GM21723 (cell line): ENCODE results near the gene LIN7B.
"Not testable (repeated sequence)": the region's sequence is repeated elsewhere in the genome, so short reads cannot be mapped to it uniquely, and the experiment has no call there.

ENCODE experiments used
- ATAC-seq: cut with Tn5 transposase; IDR thresholded peaks from one replicate; pipeline ENCODE4 v1.9.1; 2021; ENCODE audit warnings: mild to moderate bottlenecking, moderate library complexity; ENCODE audit not compliant: unreplicated experiment

LIN7B gene

GRCh38 chr19:49118565-49119410, 4.6 kb downstream of the LIN7B start, which contains the start of gene C19orf73:
TSS of gene C19orf73 (minus strand) at chr19:49119143. CDS start at chr19:49119022, 121 bp downstream.
- peak; percentile 71 for ATAC-seq

DNA sequence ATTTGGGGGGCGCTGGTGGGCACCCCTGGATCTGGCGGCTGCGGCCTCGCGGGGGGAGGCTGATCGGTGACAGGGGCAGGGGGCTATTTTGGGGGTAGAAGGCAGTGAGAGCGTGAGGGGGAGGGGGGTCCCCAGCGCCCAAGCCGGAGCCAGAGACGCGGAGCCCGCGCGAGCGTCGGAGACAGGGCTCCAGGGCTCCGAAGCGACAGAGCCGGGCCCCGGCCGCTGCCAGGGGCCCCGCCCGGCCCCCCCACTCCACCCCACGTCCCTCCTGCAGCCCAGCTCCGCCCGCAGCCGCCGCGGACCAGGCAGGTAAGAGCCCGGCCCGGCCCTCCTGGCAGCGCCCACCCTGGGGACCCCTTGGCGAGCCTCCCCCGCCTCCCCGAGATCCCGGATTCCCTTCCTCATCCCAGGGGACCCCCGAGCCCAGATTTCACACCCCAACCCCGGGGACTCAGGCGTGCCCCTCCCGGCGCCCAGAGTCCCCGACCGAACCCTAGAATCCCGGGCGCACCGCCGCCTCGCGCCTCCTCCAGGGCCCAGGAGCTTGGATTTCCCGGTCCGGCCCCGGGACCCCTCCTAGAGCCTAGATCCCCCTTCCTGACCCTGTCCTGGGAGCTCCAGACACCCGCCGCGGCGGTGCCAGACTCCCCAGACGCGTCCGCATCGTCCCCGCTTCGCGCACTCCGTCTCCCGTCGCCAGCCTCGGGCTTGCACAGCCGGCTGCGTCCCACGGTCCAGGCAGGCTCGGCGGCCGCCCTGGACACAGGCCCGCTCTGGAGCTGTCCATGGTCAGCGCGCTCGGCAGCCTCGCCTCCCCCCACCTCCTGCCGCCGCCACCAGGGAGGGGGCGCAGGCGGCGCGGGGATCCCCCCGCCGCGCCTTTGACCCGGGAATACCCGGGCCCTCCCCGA, 5.5 kb downstream of the LIN7B start, which contains the start of gene PPFIA3:
Gene PPFIA3 (plus strand): TSS at position 134 of the 914 bp plus-strand sequence. CDS start 8,330 bp downstream, outside the sequence.
- no peak for ATAC-seq

- ATAC-seq, result no peak
Observed at GRCh38 chr19:49120325-49120683, 6.1 kb downstream of the LIN7B start.

GRCh38 chr19:49120868-49121267, 6.7 kb downstream of the LIN7B start:
- ATAC-seq, result no peak

- not testable (repeated sequence) for ATAC-seq
Observed at GRCh38 chr19:49121841-49122240, 7.7 kb downstream of the LIN7B start.

DNA sequence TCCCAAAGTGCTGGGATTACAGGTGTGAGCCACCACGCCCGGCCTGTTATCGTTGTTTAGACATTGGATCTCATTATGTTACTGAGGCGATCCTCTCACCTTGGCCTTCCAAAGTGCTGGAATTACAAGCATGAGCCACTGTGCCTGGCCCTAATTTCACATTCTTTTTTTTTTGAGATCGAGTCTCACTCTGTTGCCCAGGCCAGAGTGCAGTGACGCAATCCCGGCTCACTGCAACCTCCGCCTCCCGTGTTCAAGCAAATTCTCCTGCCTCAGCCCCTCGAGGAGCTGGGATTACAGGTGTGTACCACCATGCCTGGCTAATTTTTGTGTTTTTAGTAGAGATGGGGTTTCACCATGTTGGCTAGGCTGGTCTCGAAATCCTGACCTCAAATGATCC, 9.1 kb downstream of the LIN7B start:
- not testable (repeated sequence) for ATAC-seq

GRCh38 chr19:49125025-49125731, 11.0 kb downstream of the LIN7B start:
- ATAC-seq, result no peak

GRCh38 chr19:49126575-49126974, 12.4 kb downstream of the LIN7B start:
- no peak for ATAC-seq

- not testable (repeated sequence) for ATAC-seq
Observed at GRCh38 chr19:49127225-49127624, 13.1 kb downstream of the LIN7B start.

- ATAC-seq, result peak; percentile 85
Observed at GRCh38 chr19:49127674-49128544, 13.7 kb downstream of the LIN7B start.

DNA sequence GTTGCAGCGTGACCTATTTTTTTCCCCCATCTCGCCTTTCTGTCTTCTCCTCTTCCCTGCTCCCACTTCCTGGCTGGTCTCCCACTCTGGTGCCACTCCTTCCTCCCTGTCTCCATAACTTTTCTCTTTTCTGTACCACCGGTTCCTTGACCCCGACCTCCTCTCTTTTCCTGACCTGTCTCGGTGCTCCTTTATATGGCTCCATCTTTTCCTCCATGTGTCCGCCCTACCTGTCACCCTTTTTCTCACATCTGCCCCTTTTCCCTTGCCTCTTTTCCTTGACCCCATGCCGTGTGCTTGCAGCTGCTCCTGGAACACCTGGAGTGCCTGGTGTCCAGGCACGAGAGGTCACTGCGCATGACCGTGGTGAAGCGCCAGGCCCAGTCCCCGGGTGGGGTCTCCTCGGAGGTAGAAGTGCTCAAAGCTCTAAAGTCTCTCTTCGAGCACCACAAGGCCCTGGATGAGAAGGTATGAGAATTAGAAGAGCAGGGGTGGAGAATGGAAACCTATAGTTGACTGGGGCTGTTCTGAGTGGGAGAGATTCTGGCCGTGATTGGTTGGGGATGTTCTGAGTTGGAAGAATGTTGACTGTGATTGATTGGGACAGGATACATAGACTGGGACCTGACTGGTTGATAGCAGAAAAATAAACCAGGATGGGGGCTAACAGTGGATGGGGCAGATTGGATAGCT, 14.5 kb downstream of the LIN7B start:
- no peak for ATAC-seq

DNA sequence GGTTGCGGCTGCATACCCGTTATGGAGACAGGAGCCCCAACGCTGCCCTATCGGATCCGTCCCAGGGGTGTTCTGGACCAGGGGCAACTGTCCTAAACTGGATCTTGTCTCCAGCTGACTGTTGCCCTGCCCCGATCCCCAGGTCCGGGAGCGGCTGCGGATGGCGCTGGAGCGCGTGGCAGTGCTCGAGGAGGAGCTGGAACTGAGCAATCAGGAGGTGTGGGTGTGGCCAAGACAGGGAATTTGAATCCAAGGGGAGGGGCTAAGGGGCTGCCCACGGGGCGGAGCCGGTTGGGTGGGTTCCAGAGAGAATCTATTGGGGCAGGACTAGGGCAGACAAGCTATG, 15.0 kb downstream of the LIN7B start:
- ATAC-seq, result no peak

DNA sequence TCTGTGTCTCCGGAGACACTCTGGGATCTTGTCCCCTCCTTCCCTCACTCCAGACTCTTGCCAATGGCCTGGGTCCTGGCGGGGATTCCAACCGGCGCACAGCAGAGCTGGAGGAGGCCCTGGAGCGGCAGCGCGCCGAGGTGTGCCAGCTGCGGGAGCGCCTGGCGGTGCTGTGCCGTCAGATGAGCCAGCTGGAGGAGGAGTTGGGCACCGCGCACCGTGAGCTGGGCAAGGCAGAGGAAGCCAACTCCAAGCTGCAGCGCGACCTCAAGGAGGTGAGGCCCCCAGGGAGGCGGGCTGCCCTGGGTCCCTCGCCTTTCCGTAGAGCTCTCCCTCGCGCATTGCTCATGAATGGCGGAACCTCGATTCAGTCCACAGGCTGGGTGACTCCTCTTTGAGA, 16.2 kb downstream of the LIN7B start:
- no peak for ATAC-seq

DNA sequence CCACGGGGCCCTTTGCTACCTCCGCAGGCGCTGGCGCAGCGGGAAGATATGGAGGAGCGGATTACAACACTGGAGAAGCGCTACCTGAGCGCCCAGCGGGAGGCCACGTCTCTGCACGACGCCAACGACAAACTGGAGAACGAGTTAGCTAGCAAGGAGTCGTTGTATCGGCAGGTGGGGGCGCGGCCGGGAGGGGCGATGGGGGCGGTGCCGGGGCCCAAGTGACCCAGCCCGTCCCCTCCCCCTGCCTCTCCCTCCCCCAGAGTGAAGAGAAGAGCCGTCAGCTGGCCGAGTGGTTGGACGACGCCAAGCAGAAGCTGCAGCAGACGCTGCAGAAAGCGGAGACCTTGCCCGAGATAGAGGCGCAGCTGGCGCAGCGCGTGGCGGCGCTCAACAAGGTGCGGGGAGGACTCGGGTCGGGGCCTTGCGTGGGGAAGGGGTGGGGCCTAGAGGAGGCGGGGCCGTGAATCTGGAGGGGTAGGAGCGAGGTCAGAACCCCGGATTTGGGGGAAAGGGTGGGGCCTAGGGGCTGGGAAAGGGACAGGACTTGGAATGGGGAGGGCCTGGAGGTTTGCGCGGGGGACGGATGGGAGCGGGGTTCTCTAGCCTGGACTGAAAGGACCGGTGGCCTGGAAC, 18.9 kb downstream of the LIN7B start:
- no peak for ATAC-seq

DNA sequence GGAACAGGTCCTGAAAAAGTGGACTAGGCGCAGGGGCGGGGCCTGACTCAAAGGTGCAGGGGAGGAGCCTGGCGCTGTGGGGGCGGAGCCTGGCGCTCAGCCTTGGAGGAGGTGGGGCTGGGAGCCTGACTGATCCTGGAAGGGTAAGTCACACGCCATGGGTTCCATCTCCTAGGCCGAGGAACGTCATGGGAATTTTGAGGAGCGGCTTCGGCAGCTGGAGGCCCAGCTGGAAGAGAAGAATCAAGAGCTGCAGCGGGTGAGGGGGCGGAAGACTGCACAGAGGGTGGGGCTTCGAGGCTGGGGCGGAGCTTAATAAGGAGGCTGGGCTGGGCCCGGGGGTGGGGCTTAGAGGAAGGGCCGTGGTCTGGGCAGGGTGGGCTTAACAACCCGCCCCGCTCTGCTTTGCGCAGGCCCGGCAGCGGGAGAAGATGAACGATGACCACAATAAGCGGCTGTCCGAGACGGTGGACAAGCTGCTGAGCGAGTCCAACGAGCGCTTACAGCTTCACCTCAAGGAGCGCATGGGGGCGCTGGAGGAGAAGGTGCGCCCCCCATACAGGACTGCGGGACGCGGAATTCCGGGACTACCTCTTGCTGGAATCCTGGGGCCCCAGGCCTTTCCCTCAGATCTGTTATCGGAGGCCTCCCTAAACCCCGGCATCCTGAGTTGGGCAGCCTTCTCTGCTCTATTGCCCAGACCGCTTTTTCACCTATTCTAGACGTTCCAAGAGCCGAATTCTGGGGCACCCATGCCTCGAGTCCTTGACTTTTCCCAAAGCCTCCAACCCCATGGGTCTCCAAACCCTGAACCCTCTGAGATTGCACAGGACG, 19.7 kb downstream of the LIN7B start:
- no peak for ATAC-seq

DNA sequence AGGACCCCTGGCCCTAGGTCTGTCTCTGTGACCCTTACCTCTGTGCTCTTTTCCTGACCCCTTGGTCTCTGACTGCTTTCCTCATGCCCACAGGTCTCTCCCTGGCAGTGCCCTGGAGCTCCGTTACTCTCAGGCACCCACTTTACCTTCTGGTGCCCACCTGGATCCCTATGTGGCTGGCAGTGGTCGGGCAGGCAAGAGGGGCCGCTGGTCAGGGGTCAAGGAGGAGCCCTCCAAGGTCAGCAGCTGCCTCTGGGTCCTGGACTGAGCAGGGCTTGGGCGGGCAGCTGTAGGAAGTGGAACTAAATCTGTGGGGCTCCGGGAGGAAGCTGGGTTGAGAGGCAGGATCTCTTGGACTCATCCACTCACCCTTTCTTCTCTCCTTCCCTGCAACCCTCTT, 21.5 kb downstream of the LIN7B start:
- ATAC-seq, result no peak

- no peak for ATAC-seq
Observed at GRCh38 chr19:49136771-49137171, 22.6 kb downstream of the LIN7B start.

- ATAC-seq, result no peak
Observed at GRCh38 chr19:49140951-49141350, 26.8 kb downstream of the LIN7B start.
